Ishikawa (cell line): Measurements from ENCODE around the gene ARSK.

Experiments used
- EP300 ChIP-seq: IDR thresholded peaks from 2 replicates; pipeline ENCODE4 v1.6.1; 2012; ENCODE audit warnings: borderline replicate concordance
- TAF1 ChIP-seq: IDR thresholded peaks from 2 replicates; pipeline ENCODE4 v1.6.1; 2012; ENCODE audit warnings: low read depth, mild to moderate bottlenecking

DNA sequence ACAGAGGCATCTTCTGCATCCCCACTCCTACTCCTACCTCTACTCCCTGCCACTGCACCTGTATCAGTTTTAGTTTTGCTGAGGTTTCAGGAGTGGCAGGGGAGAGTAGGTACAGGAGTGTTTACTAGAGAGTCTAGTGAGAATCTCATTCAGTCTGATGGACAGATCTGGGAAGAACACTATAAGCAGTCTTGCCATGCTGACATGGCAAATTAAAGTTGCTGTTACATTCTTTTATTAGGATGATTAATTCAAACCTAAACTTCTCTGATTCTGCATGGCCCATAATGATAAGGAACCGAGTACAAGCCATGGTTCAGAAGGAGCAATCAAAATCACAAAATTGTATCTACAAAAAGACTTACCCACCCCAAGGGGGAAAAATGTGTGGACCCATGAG is 7.4 kb downstream of the ARSK start:
- no peak for TF ChIP-seq TAF1
- no peak for TF ChIP-seq EP300
